ENCODE results near the gene ATF3.
"Not testable (repeated sequence)": the region's sequence is repeated elsewhere in the genome, so short reads cannot be mapped to it uniquely, and the experiment has no call there.

The ATF3 gene

GRCh38 chr1:212655668-212656440 is 47.3 kb downstream of the ATF3 start:
- DNase-seq: no peak

- no peak for DNase-seq
Measured at GRCh38 chr1:212656730-212657129, 48.2 kb downstream of the ATF3 start.

DNA sequence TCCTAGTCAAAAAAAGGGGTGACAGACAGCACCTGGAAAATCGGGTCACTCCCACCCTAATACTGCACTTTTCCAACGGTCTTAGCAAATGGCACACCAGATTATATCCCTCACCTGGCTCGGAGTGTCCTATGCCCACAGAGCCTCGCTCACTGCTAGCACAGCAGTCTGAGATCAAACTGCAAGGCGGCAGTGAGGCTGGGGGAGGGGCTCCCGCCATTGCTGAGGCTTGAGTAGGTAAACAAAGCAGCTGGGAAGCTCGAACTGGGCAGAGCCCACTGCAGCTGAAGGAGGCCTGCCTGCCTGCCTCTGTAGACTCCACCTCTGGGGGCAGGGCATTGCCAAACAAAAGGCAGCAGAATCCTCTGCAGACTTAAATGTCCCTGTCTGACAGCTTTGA is 49.7 kb downstream of the ATF3 start:
- DNase-seq: not testable (repeated sequence)

GRCh38 chr1:212664409-212665199 is 56.0 kb downstream of the ATF3 start:
- DNase-seq: no peak

GRCh38 chr1:212665241-212666115 is 56.9 kb downstream of the ATF3 start:
- DNase-seq: no peak

DNA sequence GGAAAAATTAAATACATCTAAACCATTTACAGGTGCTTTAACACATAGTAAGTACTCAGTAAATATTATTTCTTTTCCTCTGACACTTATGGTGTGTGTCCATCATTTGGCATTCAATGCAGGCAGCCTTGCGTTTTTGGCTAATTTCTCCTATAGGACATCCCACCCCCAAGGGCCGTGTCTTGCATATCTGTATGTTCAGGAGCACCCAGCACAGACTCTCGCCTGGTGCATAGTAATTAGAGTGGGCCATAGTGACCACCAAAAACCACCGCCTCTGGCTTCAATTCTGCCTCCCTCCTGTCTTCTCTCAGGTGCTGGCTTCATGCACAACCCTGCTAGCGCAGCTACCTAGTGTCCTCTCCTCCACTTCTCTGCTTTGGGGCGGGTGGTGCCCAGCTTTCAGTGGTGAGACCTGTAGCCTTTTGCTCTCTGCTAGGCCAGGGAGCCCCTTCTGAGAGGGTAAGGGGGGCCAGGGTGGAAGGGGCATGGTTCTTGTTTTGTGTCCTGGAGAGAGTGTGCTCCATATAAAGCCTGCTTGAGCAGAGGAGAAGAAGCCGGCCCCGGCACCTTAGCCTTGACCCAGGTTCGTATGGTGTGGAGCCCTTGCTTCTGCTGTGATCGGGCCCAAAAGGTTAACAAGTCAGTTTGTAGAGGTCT is 57.7 kb downstream of the ATF3 start:
- DNase-seq: no peak

DNA sequence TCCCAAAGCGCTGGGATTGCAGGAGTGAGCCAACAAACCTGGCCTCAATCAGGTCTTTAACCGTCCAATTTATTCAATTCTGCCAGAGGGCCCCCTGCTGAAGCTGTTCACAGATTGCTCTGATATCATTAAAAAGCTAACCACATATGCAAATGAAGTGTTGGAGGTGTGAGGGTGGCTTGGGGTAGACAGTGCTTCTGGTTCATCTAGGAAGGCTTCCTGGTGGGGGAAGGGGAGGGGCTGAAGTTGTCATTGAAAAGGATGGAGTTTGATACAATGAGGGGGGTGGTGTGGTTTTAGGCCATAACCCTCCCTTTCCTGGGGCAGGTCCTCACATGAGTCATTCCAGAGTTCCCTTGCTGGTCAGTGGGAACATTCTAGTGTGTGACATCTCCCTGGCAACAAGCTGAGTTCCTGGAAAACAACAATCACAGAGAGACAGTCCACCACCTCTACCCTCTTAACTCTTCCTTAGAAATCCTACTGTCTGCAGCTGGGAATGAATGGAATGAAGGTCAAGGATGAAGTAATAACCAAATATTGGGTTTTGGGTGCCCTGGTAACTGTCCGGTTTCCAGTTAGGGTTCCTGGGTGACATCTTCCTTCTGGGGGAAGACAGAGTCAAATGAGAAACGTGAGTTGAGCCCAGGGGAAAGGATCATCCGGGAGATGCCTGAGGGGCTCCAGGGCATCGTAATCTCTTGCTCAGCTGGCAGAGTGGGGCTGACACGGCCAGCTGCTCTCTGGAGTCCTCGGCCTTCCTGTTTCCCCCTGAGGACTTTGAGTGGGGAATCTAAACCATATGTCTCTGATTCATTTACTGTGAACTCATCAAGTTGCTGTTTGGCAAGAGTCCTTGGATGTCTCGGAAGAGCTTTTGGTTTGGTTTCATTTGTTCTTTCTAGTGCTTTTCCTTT is 58.9 kb downstream of the ATF3 start:
- no peak for DNase-seq

DNA sequence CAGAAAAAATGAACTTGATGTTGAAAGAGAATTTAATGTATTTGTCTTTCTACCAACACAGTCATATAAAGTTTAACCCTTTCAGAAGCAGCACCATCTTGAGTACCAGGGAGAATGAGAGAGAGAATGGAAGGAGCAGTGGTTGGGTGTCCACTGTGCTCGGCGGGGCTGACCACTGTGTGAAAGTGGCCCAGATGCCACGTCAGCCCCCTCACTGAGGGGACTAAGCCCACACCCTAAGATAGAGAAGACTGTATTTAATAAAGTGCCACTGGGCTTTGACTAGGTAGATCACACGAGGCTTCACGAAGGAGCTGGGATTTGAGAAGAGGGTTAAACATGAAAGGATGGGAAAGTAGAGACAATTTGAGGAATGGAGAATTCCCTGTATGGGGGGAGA is 59.9 kb downstream of the ATF3 start:
- DNase-seq: no peak

GRCh38 chr1:212669102-212669501 is 60.5 kb downstream of the ATF3 start:
- DNase-seq: no peak

DNA sequence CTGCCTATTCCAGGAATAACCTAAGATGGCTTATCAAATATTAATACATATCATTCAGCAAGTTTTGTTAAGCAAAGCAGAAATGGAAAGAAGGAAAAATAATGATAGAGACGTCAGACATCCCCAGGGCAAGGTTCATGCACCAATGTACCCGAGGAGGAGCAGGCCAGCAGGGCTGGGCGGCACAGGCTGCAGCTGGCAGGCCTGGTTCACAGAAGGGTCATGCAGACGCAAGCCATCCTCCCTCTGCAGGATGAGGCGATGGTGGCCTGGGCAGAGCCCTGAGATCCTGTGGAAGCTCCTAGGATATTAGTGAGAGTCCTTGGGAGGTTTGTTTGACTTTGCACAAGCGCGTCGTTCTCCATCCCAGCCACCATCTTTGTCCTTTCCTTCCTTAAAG is 61.0 kb downstream of the ATF3 start:
- DNase-seq: no peak

- DNase-seq: no peak
Measured at GRCh38 chr1:212670301-212670700, 61.7 kb downstream of the ATF3 start.
